HG03432 (cell line): ENCODE measurements around the gene CERCAM.
"Not testable (repeated sequence)": the region's sequence is repeated elsewhere in the genome, so short reads cannot be mapped to it uniquely, and the experiment has no call there.

ENCODE experiments used
- ATAC-seq: cut with Tn5 transposase; IDR thresholded peaks from one replicate; pipeline ENCODE4 v1.9.1; 2021; ENCODE audit warnings: mild to moderate bottlenecking, moderate library complexity; ENCODE audit not compliant: unreplicated experiment

Gene CERCAM

DNA sequence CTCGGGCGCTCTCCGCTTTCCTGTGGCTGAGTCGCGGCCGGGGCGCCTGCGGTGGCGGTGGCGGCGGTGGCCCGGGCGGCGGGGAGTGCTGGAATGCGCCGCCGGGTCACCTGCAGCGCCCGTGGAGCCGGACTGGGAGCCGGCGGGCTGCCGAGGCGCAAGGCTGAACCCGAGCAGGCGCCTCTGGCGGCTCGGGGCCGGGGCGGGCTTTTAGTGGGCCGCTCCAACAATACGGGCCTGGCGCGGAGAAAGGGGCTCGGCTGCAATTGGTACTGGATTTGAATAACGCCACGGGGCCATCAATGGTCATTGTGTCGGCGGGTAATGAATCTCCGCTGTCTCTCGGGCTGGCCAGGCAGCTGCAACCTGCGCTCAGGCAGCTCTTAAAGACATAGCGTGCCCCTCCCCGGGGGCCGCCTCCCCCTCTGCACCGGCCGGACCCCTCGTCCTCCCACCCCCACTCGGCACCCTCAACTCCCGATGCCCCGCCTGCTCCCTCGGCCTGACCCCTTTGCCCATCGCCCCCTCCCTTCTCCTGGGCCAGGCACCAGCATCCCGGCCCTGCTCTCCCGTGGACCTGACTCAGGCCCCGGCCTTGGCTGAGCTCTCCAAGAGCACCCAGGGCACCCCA lies 27.4 kb upstream of the CERCAM start:
- no peak for ATAC-seq

DNA sequence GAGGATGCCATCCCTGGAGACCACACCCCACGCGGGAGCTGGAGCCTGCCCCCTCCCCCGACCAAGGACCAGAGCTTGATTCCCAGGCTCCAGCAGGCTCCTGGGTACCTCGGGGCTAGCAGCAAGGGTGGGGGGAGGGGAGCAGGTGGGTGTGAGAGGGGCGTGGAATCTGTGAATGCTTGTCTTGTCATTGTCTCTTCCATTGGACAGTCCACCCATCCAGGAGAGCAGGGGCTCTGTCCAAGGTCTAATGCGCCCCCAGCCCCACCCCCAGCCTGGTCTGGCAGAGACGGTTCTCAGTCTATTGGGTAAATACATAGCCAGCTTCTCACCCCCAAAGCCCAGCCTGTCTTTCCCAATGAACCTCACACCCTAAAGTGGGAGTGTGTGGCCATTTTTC lies 26.7 kb upstream of the CERCAM start:
- ATAC-seq, result no peak

DNA sequence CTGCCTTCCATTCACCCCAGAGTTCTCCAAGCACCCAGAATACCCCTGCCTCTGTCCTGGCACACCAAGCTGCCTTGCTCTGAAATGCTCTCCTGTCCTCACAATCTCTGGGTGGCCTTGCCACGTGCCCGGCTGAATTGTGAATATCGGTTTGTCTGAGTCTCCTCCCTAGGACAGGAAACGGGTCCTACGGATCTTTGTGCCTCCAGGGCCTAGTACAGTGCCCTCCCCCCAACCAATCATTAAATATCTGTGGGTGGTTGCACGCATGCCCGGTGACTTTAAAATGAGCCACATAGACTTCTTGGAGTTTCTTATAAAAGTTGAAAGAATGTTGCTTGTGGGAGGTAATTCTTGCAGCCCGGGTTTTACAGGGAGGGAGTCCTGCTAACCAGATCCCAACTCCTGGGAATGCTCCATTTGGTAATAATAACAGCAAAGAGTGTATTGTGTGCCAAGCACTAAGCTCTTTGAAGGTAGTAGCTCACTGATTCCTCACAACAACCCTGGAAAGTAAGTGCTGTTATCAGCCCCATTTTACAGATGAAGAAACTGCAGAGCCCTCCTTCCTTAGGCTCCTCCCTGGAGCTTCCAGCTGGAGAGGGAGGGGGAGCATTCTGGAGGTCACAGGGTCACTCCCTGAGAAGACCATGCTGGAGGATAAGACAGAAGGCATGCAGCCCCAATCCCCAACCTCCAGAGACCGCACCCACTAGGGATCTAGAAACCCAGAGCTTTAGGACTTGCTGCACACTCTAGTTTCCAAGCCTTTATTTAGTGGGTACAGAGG lies 26.1 kb upstream of the CERCAM start:
- ATAC-seq, result no peak

DNA sequence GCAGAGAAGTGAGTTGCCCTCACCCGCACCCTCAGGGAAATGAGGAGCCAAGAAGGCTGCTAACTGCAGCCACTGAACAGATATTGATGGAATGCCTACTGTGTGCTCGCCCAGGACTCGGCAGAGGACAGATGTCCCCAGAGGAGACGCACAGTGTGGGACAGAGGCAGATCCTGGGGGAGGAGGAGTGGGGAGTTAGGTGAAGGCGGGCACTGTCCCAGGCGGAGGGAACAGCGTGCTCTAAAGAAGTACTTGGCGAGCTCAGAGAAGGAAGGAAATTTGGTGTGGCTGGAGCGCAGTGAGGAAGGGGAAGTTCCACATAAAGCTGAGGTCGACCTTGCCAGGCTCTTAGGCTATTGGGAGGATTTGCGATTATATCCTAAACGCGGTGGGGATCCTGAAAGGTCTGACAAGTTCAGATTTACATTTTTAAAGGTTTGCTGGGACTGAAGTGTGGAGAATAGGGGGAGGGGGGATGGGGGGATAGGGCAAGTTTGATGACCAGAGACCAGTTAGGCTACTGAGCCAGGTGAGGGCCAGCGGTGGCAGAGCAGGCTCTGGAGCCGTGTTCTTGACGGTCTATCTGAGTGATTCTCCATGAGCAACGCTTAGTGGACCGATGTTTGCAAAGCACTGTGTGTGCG lies 23.6 kb upstream of the CERCAM start:
- ATAC-seq, result no peak

DNA sequence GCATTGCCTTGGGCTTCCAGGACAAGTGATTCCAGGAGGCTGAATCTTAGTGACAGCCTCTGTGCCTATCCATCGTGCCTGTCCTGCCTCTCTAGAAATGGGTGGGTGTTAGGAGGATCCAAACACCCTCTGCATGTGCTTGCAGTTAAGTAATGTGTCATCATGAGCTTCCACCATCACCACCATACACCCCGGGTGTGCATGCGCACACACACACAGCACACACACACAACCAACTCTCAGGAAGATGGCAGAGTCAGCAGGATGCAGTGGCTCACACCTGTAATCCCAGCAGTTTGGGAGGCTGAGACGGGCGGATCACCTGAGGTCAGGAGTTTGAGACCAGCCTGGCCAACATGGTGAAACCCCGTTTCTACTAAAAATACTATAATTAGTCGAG lies 22.8 kb upstream of the CERCAM start:
- ATAC-seq, result no peak

DNA sequence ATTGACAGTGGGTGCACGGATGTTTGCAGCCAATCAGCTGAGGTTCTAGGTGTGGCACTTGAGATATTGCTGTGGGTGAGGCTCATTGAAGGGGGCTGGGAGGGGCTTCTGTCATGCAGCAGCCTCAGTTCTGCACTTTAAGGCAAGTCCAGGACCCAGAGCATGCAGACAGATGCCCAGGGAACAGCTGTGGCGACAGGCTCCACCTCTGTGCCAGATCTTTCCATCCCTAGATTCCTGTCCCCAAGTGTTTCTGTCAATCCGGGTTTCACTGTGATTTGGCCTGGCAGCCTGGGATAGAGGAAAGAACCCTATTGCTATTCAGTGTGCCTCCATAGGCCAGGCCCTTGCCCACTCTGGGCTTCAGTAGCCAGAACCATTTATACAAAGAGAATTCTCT lies 20.8 kb upstream of the CERCAM start:
- ATAC-seq, result no peak

DNA sequence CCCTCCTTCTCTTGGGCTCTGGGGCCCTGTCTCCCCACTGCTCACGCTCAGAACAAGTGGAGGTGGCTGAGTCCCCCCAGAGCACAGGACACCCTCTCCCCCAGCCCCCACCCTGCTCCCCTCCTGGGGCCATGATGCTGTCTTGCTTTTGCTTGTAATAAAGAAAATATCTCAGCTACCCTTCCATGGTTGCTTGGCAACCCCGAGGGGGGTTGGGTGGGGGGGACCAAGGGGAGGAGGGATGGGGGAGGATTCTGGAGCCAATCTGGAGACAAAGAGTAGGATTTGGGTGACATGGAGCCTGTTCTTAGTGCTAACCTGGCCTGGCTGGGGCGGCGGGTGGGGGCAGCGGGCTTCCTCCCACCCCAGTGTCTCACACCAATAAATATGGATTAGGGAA lies 16.1 kb upstream of the CERCAM start:
- ATAC-seq, result no peak

DNA sequence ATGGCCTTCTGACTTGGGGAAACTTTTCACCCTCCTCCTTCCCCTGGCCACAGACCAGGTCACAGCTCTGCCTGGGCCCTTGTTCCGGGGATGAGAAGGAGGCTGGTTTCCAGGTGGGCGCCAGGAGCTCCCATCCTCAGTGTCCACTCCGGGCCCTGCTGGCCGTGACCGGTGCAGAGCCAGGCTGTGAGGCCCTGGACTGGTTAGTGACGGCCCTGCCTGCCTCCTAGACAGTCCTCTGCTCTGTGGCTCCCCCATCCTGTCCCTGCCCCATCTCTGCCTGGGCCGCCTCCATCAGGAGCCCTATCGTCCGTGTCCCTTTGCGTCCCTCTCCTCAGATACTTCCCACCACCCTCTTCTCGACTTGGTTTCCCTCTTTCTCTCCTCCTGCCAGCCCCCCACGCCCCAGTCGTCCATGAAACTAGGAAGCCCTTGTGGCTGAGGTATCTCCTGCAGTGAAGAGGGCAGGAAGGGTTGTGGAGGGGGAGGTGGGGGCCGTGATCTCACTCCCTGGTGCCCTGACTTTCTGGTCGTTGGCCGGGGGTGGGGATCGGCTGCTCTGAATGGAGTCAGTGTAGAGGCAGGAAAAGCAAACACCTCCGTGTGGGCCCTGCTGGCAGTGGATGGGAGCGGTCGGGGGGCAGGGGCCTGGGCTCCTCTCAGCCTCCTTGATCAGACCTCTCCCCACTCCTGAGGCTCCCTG lies 15.4 kb upstream of the CERCAM start:
- ATAC-seq, result no peak

DNA sequence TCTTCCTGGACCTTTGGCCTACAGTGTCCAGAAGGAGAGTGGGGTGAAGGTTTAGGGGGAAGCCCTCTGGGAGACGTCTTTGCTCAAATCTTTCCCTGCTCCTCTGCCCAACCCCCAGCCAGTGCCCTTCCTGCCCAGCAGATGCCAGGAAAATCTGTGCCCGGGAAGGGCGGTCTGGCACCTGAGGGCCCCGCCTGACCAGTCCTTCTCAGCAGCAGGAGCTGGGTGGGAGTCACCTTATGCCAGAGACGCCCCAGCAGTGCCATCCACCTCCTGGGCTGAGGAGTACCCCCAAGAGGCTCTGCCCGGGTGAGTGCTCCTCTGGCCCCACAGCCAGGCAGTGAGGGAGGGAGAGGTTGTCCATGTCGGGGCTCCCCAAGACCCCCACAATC lies 14.9 kb upstream of the CERCAM start:
- no peak for ATAC-seq

DNA sequence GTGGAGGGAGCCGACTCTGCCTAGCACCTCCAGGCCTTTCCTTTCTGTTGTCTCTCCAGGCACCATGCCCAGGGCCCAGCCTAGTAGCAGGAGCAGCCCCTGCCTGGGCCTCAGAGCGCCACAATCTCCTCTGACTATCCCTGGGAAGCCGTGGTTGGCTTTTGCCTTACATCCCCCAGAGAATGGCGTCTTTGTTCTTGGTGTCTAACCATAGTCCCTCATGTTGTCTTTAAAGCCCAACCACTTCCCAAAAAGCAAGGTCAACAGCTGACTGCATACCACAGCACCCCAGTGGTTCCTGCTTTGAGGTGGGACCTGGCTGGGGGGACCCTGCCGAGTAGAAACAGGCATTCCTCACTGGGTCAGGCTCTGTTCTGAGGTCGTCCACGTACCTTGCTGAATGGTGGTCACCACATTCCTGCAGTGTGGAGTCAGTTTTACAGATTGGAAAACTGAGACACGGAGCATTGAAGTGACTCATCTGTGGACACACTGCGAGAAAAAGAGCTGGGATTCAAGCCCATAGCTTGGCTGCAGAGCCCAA lies 13.7 kb upstream of the CERCAM start:
- no peak for ATAC-seq

DNA sequence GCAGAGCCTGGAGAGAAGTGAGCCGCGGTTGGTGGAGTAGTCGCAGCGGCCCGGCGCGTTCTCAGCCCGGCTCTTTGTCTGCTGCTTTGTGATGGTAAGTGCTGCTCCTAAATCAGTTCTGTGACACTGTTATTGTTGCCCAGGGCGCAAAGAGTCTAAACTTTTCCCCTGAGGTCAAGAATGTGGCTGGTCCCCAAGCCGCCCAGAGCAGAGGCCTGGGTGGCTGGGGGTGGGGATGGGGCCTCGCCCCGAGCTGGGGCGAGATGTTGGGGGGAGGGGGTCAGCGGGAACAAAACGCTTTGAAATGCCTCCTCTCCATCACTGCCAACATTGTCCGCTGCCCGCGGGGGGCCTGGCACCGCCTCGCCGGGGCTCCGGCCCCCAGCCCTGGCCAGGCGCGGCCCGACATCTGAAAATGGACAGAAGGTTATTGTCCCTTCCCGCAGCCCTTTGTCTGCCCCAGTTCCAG lies 11.7 kb upstream of the CERCAM start:
- ATAC-seq, result no peak

DNA sequence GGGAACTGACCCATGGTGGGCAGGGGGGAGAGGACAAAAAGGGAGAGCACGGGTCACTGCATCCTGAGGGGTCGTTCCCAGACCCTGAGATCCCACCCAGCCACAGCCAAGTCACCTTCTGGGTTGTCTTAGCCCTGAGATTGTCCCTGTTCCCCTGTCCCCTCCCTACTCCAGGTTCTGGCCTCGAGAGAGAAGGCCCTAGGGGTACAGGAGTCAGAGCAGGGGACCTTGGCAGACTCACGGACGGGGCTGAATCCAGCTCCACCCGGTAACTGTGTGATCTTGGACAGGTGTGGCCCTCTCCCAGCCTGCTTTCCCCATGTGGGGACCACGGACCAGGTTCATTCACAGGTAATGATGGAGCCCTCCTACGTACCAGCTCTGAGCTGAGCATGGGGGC lies 11.2 kb upstream of the CERCAM start:
- ATAC-seq, result no peak

DNA sequence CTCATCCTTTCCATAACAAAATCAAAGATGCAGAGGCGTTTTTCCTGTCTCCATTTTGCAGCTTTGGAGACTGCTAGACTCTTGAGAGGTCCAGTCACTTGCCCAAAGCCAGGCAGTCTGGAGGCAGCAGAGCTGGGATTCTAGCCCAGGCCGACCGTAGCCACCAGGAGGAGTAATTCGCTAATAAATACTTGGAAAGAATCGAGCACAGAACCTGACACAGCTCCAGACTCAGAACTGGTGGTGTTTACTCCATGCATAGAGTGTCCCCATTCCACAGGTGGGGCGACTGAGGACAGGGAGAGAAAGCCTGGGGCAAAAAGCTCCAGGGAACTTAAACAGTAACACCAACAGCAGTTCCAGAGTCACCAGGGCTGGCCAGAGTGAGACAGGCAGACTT lies 10.7 kb upstream of the CERCAM start:
- ATAC-seq, result no peak

DNA sequence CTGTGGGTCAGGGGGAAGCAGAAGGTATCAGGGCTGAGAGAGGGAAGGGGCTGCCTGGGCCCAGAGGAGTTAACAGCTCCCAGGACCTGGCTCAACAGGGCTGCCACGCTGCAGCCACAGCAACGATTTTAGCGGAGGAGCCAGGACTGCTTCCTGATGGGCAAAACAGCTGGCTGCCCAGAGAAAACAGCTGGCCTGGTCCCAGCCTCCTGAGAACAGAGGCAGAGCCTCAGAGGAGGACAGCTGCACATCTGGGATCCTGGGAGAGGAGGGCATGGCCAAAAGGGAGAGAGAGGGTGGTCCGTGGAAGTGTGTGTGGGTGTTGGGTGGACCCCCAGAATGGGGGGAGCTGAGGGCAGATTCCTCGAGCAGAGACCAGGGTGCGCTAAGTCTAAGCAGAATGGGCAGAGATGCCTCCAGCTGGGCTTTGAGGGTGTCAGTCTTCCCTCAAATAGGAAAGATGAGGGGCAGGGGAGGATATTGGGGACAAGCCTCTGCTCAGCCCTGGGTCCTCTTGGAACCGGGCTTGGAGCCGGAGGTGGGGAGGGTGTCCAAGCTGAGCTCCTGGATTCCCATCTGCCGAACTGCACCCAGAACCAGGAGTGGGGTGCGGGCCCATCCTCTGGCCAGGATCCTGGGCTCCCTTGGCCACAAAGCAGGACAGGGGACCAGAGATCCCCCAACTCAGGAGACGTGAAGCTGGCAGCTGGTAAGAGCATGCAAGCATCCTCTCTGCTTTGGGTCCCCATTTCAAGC lies 9.1 kb upstream of the CERCAM start:
- no peak for ATAC-seq

DNA sequence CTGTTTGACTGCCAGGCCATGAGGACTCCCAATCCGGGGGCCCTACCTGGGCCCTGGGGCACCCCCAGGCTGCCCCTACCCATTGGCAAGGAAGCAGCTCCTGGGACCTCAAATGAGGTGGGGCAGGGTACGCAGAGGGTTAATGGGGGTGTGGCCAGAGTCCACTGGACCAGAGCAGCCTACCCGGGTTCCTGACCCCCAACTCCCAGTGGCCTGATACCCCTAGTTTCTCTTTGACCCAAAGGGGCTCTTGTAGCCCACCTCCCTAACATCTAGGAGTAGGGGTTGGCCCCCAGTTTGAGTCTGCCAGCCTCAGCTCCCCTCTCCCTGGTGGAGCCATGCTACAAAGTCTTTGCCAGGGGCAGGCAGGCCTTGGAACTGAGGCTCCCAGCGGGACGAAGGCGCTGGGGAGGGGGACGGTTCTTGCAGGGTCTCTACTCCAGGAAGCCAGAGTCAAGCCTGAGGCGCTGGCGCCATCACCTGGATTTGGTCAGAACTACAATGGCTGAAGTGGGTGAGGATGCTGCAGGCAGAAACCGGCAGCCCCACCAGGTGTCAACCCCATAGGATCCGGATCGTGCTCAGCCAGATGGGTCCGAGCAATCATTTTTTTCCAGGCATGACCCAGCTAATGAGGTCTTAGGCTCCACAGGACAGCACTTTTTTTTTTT lies 8.4 kb upstream of the CERCAM start:
- no peak for ATAC-seq

DNA sequence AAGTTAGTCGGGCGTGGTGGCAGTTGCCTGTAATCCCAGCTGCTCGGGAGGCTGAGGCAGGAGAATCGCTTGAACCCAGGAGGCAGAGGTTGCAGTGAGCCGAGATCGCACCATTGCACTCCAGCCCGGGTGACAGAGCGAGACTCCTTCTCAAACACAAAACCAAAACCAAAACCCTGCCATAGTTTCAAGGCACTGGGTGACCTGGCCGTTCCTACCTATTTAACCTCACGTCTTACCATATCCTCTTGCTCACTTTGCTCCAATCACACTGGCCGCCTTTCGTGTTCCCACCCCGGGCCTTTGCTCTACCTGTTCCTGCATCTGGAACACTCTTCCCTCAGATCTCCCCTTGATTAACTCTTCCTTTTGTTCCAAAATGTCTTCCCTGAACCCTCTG lies 6.9 kb upstream of the CERCAM start:
- not testable (repeated sequence) for ATAC-seq

DNA sequence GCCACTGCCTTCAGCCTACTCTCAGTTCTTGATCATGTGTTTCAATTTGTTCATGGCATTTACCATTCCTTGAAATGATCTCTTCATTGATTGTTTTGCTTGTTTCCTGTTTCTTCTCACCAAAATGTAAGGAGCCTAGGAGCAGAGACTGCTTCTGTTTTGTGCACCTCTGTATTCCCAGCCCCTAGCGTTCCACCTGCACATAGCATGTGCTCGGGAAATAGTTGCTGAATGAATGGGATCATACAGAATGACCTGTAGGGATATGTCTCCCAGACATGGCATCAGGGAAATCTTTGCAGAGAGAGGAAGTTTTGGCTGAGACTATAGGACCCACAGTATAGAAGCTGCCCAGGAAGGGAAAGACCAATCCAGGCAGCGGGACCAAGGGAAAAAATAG lies 6.2 kb upstream of the CERCAM start:
- ATAC-seq, result no peak

DNA sequence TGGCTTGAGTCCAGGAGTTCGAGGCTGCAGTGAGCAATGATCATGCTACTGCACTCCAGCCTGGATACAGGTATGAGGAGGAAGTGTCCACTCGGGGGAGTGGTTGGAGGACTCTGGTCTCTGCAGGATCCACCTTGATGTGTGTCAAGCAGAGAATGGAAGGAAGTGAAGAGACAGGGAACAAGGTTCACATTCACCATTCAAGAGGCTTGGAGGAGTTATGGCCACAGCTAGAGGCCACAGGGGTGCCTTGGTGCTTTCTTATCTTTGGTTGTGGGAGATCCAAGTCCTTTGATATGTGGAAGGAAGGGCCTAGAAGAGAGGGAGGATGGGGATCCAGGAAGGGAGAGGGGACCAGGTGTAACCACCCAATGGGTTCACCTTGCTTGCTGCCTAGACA lies 5.4 kb upstream of the CERCAM start:
- ATAC-seq, result no peak

DNA sequence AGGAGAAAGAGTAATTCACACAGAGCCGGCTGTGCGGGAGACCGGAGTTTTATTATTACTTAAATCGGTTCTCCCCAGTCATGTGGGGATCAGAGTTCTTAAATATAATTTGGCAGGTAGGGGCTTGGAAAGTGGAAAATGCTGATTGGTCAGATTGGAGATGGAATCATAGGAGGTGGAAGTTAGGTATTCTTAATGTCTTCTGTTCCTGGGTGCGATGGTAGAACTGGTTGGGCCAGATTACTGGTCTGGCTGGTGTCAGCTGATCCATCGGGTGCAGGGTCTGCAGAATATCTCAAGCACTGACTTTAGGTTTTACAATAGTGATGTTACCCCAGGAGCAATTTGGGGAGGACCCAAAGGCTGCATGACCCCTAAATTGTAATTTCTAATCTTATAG lies 4.6 kb upstream of the CERCAM start:
- no peak for ATAC-seq

DNA sequence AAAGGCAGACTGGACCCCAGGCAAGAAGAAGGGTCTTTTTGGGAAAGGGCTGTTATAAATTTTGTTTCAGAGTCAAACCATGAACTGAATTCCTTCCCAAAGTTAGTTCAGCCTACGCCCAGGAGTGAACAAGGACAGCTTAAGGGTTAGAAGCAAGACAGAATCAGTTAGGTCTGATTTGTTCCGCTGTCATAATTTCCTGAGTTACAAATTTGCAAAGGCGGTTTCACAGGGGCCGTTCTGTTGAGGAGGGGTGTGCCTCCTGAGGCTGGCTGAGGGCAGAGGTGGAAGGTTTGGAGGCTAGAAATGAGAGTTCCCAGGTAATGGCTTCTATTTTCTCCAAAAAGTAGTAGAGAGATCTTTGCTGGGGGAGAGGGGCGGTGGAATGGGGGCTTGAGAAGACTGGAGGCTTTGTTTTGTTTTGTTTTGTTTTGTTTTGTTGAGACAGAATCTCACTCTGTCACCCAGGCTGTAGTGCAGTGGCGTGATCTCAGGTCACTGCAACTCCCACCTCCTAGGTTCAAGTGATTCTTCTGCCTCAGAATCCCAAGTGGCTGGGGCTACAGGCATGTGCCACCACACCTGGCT lies 4.1 kb upstream of the CERCAM start:
- no peak for ATAC-seq
